HG03378 (cell line): Measurements from ENCODE around the gene KBTBD13.
"Not testable (repeated sequence)": the region's sequence is repeated elsewhere in the genome, so short reads cannot be mapped to it uniquely, and the experiment has no call there.

Experiments
- ATAC-seq: cut with Tn5 transposase; IDR thresholded peaks from one replicate; pipeline ENCODE4 v1.9.1; 2021; ENCODE audit warnings: mild to moderate bottlenecking, moderate library complexity; ENCODE audit not compliant: unreplicated experiment

Gene KBTBD13

GRCh38 chr15:65069179-65069578 lies 7.4 kb upstream of the KBTBD13 start:
- no peak for ATAC-seq

- ATAC-seq: no peak
Observed at GRCh38 chr15:65069779-65070546, 6.6 kb upstream of the KBTBD13 start.

- ATAC-seq: no peak
Observed at GRCh38 chr15:65071381-65071811, 5.2 kb upstream of the KBTBD13 start.

GRCh38 chr15:65072027-65072426 lies 4.5 kb upstream of the KBTBD13 start:
- no peak for ATAC-seq

- no peak for ATAC-seq
Observed at GRCh38 chr15:65072617-65073016, 3.9 kb upstream of the KBTBD13 start.

GRCh38 chr15:65074946-65075345 lies 1.6 kb upstream of the KBTBD13 start:
- not testable (repeated sequence) for ATAC-seq

GRCh38 chr15:65075607-65076395 lies 745 bp upstream of the KBTBD13 start:
- not testable (repeated sequence) for ATAC-seq

- no peak for ATAC-seq
Observed at GRCh38 chr15:65077291-65077980, 890 bp downstream of the KBTBD13 start.

- ATAC-seq: no peak
Observed at GRCh38 chr15:65077981-65078352, 1.4 kb downstream of the KBTBD13 start.

GRCh38 chr15:65079580-65079979 lies 3.0 kb downstream of the KBTBD13 start:
- ATAC-seq: no peak

GRCh38 chr15:65081270-65081669 lies 4.7 kb downstream of the KBTBD13 start:
- no peak for ATAC-seq

- ATAC-seq: no peak
Observed at GRCh38 chr15:65081758-65082157, 5.2 kb downstream of the KBTBD13 start.

GRCh38 chr15:65082303-65082953 lies 5.9 kb downstream of the KBTBD13 start:
- ATAC-seq: no peak

- ATAC-seq: no peak
Observed at GRCh38 chr15:65083262-65083701, 6.7 kb downstream of the KBTBD13 start.

- no peak for ATAC-seq
Observed at GRCh38 chr15:65084500-65085206, 8.1 kb downstream of the KBTBD13 start.

GRCh38 chr15:65085207-65085753 lies 8.7 kb downstream of the KBTBD13 start:
- no peak for ATAC-seq

GRCh38 chr15:65085990-65086679 lies 9.6 kb downstream of the KBTBD13 start:
- ATAC-seq: no peak

- ATAC-seq: no peak
Observed at GRCh38 chr15:65086680-65087111, 10.2 kb downstream of the KBTBD13 start.

GRCh38 chr15:65087411-65087810 lies 10.9 kb downstream of the KBTBD13 start:
- ATAC-seq: no peak
